ENCODE measurements around the gene LRRK1. TPM values are rescaled to one million over a fixed set of nuclear protein-coding genes. Genes with fewer than 3 reads are reported as not detected.
A peak's percentile ranks its signal among the peaks of the same experiment; 100 is the strongest.

The LRRK1 gene
- total RNA-seq, 4 donors from 2014 or later: 12.1 to 23.8 (median 15.2) TPM

GRCh38 chr15:101086394-101087171 is 167.4 kb downstream of the LRRK1 start:
- H3K27me3 ChIP-seq: no peaks in the 10 kb centered on the region
- no peak overlapping the region for H3K27ac ChIP-seq
- ATAC-seq: no peak
- H3K4me1 ChIP-seq: peaks cover 0 to 39% (median 0%) of the 10 kb centered on the region in 3 donors
- no peaks in the 10 kb centered on the region for H3K9me3 ChIP-seq
- 20 to 82% methylated on average over 1 to 9 of the region's 48 CpGs for WGBS, 2 donors (ENCODE audit: low coverage in 1 of 2)
- no peak overlapping the region for H3K4me3 ChIP-seq
- TF ChIP-seq EP300 (IDR thresholded peaks at IDR 0.05) (no peak), CTCF (IDR thresholded peaks at IDR 0.05) (no peak), POLR2AphosphoS5 (IDR thresholded peaks at IDR 0.05) (no peak), POLR2A (IDR thresholded peaks at IDR 0.05) (no peak)
- no peaks in the 10 kb centered on the region for H3K36me3 ChIP-seq

GRCh38 chr15:101087172-101087769 is 168.1 kb downstream of the LRRK1 start:
- H3K27me3 ChIP-seq: no peaks in the 10 kb centered on the region
- WGBS, 2 donors (ENCODE audit: low coverage in 1 of 2): 57% methylated on average over 3 of the region's 10 CpGs; no CpG with 5 or more reads in 1 of the 2 donors
- H3K9me3 ChIP-seq: no peaks in the 10 kb centered on the region
- TF ChIP-seq POLR2A (IDR thresholded peaks at IDR 0.05) (no peak), CTCF (IDR thresholded peaks at IDR 0.05) (no peak), POLR2AphosphoS5 (IDR thresholded peaks at IDR 0.05) (no peak), EP300 (IDR thresholded peaks at IDR 0.05) (no peak)
- ATAC-seq: no peak
- H3K4me1 ChIP-seq: peaks cover 0 to 45% (median 4%) of the 10 kb centered on the region in 3 donors
- no peak overlapping the region for H3K4me3 ChIP-seq
- no peaks in the 10 kb centered on the region for H3K36me3 ChIP-seq
- no peak overlapping the region for H3K27ac ChIP-seq

- Histone ChIP-seq H3K36me3 (no peaks in the 10 kb centered on the region), H3K9me3 (no peaks in the 10 kb centered on the region), H3K4me3 (no peak overlapping the region), H3K27me3 (no peaks in the 10 kb centered on the region), H3K4me1 (peaks cover 0 to 45% (median 7%) of the 10 kb centered on the region in 3 donors), H3K27ac (no peak overlapping the region)
- no peak for ATAC-seq
- no peak for TF ChIP-seq POLR2AphosphoS5 (IDR thresholded peaks at IDR 0.05)
- no peak for TF ChIP-seq POLR2A (IDR thresholded peaks at IDR 0.05)
- no peak for TF ChIP-seq EP300 (IDR thresholded peaks at IDR 0.05)
- TF ChIP-seq CTCF (IDR thresholded peaks at IDR 0.05): no peak
- 86 to 100% methylated on average over 1 to 3 of the region's 6 CpGs for WGBS, 2 donors (ENCODE audit: low coverage in 1 of 2)
Measured at GRCh38 chr15:101088271-101088670, 169.1 kb downstream of the LRRK1 start.

GRCh38 chr15:101088788-101089578 is 169.8 kb downstream of the LRRK1 start:
- ATAC-seq: peak; percentile 71
- TF ChIP-seq CTCF (IDR thresholded peaks at IDR 0.05) (peak in 3 of 4 experiments; percentile 98 to 100 (median 99)), EP300 (IDR thresholded peaks at IDR 0.05) (no peak)
- Histone ChIP-seq H3K27me3 (no peaks in the 10 kb centered on the region), H3K36me3 (no peaks in the 10 kb centered on the region), H3K4me1 (peaks cover 0 to 40% (median 7%) of the 10 kb centered on the region in 3 donors), H3K9me3 (no peaks in the 10 kb centered on the region), H3K27ac (peak overlapping the region in 1 of 4 donors; percentile 8), H3K4me3 (peak overlapping the region in 1 of 2 donors; percentile 33)
- WGBS, 2 donors (ENCODE audit: low coverage in 1 of 2): 49 to 68% methylated on average over 7 to 8 of the region's 42 CpGs

All from gastroesophageal sphincter (tissue), 4 donors.